GM18858 (cell line): ENCODE data around the gene CCDC172.

Source experiments
- ATAC-seq: cut with Tn5 transposase; IDR thresholded peaks from one replicate; pipeline ENCODE4 v1.9.1; 2021; ENCODE audit not compliant: unreplicated experiment

CCDC172 gene, protein sequence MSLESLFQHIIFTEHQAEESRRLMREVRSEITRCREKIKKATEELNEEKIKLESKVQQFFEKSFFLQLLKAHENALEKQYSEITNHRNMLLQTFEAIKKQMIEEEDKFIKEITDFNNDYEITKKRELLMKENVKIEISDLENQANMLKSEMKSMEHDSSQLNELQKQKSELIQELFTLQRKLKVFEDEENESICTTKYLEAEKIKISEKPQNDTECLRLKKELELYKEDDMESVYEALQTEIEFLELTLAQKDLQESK

DNA sequence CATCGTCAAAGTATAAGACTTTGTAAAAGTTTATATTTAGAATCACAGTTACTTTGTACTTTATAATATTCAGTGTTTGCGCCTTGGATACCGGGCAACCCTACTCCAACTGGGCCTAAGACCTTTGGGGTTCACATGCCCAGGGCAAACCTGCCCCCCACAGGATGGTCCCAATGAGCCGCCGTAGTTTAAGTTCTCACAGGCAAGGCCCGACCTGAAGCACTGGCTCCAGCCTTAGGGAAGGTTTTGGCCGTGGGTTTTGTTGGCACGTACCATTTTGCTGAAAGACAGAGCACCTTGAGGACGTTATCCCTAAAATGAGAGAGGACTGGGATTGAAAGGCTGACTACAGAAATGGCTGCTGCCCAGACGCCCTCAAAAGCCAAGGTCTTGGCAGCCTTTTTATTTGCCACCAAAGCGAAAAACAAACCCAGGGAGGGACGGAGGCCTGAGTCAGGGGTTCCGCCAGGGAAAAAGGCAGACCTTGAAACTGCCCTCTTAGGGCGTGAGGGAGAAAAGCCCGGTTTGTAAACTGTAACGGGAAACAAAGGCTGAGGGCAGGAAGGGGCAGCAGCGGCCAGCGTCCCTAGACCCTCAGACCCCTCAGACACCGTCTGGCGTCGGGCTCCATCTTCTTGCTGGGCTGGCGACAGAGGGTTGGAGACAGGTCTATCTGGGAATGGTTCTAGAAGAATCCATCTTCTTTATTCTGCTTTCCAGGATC, at the start of gene CCDC172:
TSS of gene CCDC172 (plus strand) at position 222 of the 724 bp plus-strand sequence. CDS start 564 bp downstream, outside the sequence.
- ATAC-seq, result no peak

DNA sequence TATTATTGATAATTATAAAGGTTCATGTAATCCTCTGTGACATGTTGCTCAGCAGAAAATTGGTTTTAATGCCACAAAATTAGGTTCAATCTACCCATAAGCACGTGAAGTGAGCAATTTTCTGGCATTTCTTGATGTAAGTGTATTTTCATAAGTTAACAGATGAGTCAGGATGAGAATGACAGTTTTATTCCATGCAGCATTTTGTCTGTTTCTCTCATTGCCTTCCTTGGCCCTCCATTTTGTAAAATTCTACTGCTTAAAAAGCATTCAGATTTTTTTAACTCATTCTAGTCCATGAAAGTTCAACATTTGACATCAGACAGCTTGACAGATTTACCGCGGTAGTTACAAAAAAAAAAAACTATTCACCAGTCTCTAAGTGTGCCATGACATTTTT, 47.3 kb upstream of the CCDC172 start:
- no peak for ATAC-seq

DNA sequence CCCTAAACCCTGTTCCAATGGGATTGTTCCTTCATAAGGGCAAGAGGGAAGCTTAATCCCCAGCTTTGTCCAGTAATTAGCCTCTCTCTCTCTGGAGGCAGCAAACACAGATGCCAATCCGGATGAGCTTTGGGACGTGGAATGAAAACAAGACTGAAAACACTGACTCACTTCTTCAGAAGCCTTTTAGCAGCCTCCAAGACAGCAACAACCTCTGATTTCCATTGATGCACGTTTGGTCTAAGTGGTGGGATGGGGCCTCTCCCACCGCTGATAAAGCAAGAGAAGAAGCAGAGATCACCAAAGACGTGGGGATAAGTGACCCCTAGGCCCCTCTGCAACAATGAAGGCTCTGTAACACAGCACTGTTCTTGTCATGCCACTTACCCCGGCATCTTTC, 45.4 kb upstream of the CCDC172 start:
- no peak for ATAC-seq

GRCh38 chr10:116281775-116282174, 42.5 kb upstream of the CCDC172 start:
- no peak for ATAC-seq

GRCh38 chr10:116286626-116287200, 37.5 kb upstream of the CCDC172 start:
- ATAC-seq, result no peak

GRCh38 chr10:116287906-116288501, 36.2 kb upstream of the CCDC172 start:
- ATAC-seq, result no peak

DNA sequence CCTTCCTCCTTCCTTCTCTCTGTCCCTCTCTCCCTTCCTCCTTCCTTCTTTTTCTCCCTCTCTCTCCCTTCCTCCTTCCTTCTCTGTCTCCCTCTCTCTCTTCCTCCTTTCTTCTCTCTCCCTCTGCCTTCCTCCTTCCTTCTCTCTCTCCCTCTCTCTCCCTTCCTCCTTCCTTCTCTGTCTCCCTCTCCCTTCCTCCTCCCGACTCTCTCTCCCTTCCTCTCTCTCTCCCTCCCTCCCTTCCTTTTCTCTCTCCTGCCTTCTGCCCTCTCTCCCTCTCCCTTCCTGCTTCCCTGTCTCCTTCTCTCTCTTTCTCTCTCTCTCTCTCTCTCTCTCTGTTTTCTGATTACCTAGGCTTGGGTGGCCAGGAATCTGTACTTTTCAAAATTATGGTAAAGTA, 34.6 kb upstream of the CCDC172 start:
- no peak for ATAC-seq

GRCh38 chr10:116292493-116292892, 31.8 kb upstream of the CCDC172 start:
- no peak for ATAC-seq

- ATAC-seq, result no peak
Measured at GRCh38 chr10:116296291-116296721, 27.9 kb upstream of the CCDC172 start.

DNA sequence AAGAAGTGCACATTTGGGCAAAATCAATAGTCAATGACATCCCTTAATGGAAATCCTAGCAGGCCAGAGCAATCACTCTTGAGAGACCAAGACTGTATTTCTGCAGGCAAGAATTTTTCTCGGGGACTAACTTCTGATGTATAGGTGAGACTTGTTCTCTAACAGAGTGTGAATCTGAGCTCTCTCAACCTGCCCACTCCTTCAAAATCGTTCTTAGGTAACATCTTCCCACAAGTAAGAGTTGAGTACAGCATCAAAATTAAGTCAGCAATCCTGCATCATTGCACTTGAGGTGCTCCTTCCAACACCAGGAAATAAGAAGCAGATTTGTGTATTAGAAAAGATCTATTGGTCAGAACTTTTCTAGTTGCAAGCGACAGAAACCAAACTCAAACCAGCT, 25.7 kb upstream of the CCDC172 start:
- ATAC-seq, result no peak

GRCh38 chr10:116300542-116300941, 23.7 kb upstream of the CCDC172 start:
- ATAC-seq, result no peak

- no peak for ATAC-seq
Measured at GRCh38 chr10:116304923-116305322, 19.3 kb upstream of the CCDC172 start.

GRCh38 chr10:116306847-116307246, 17.4 kb upstream of the CCDC172 start:
- ATAC-seq, result no peak

GRCh38 chr10:116307455-116307854, 16.8 kb upstream of the CCDC172 start:
- no peak for ATAC-seq

- ATAC-seq, result no peak
Measured at GRCh38 chr10:116311016-116311415, 13.2 kb upstream of the CCDC172 start.

GRCh38 chr10:116311706-116312490, 12.3 kb upstream of the CCDC172 start:
- no peak for ATAC-seq

DNA sequence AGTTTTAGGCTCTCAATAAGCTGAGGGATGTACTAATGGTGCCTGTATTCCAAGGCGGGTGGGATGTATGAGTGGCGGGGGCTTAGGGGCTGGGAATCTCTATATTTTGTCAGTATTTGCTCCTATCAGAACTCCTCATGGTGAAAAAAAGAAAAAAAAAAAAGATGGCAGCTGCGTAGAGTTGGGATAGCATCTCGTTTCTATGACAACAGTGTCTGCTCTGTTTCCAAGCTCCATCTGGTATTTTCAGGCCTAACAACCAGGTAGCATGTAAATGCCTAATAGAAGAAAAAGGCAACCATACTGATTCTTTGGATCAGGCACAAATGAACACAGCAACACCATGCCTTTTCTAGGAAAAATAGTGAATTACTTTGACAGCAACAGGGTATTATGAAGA, 11.7 kb upstream of the CCDC172 start:
- no peak for ATAC-seq

DNA sequence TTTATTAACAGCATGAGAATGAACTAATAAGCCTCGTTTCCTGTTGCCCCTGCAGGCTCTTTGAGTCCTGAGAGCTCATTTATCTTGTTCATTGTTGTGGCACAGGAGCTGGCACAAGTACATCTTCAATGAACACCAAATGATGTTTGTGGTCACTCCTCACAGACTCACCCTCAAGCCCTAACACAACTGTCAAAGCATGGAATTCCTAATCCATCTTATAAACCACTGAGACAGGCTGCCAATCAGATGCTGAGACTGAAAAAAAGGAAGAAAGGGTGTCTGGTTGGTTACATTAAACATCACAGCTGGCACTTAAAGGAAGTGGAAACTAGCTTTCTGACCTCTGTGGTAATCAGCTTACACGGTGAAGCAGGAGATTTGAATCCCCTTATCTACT, 7.7 kb upstream of the CCDC172 start:
- no peak for ATAC-seq

GRCh38 chr10:116324951-116325635, 845 bp downstream of the CCDC172 start:
- no peak for ATAC-seq

DNA sequence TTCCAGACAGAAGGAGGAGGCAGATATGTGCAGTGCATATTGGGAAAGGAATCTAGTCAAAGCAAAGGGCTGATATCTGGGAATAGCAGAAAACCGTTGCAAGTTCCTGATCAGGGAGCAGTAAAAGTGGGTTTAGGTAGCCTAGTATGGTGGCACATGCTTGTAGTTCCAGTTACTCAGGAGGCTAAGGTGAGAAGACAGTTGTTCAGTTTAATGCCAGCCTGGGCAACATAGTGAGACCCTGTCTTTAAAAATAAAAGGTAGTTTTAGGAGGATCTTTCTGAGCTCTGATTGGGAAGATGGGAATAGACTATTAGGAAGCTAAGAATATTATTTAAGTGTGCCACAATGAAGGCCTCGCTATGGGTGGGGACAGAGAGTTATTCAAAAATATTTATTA, 1.7 kb downstream of the CCDC172 start:
- ATAC-seq, result no peak
